Heart left ventricle (tissue), 16 donors: Measurements from ENCODE around the gene SLC35B4. TPM values are rescaled to one million over a fixed set of nuclear protein-coding genes. Genes with fewer than 3 reads are reported as not detected.

Experiments used
- ATAC-seq, 4 donors: fragments of 200-7000 bp; cut with Tn5 transposase; one replicate each; pipeline ENCODE4 v1.9.1; 2020 to 2022; ENCODE audit warnings: moderate library complexity in 4 of 4, mild to moderate bottlenecking in 3 of 4, moderate number of reproducible peaks in 1 of 4
- DNase-seq, 5 donors: peaks; one replicate each; pipeline ENCODE4 v3.0.0-alpha.2; 2020
- H3K27ac ChIP-seq, 12 donors: fragments of 200-600 bp; sonication (generic) in 4 of 12; one replicate each; pipeline versions ENCODE4 v1.5.0 to v1.8.0; 2016 to 2022; ENCODE audit warnings: mild to moderate bottlenecking in 2 of 12
- H3K27me3 ChIP-seq, 9 donors: fragments of 200-600 bp; sonication (generic) in 2 of 9; one replicate each; pipeline versions ENCODE4 v1.5.1 to v1.8.0; 2016 to 2022; ENCODE audit warnings: mild to moderate bottlenecking in 3 of 9
- H3K36me3 ChIP-seq, 9 donors: fragments of 200-600 bp; sonication (generic) in 2 of 9; one replicate each; pipeline versions ENCODE4 v1.5.0 to v1.8.0; 2018 to 2022; ENCODE audit warnings: mild to moderate bottlenecking in 2 of 9
- H3K4me1 ChIP-seq, 12 donors: fragments of 200-600 bp; sonication (generic) in 4 of 12; one replicate each; pipeline versions ENCODE4 v1.5.0 to v1.8.0; 2016 to 2022; ENCODE audit warnings: mild to moderate bottlenecking in 3 of 12
- H3K4me3 ChIP-seq, 12 donors: fragments of 200-600 bp; sonication (generic) in 4 of 12; one replicate each; pipeline versions ENCODE4 v1.5.0 to v1.8.0; 2017 to 2022; ENCODE audit warnings: mild to moderate bottlenecking in 9 of 12, moderate library complexity in 4 of 12
- H3K9me3 ChIP-seq, 12 donors: fragments of 200-600 bp; sonication (generic) in 4 of 12; one replicate each; pipeline versions ENCODE4 v1.5.0 to v1.8.0; 2016 to 2022; ENCODE audit warnings: mild to moderate bottlenecking in 1 of 12
- POLR2A ChIP-seq, 2 donors: fragments of 450-650 bp; IDR thresholded peaks; one replicate each; pipeline ENCODE4 v1.6.1; 2017; ENCODE audit warnings: antibody characterized with exemption in 2 of 2, mild to moderate bottlenecking in 2 of 2, moderate library complexity in 2 of 2
- WGBS, 4 donors: extraction: QIAGEN DNeasy Blood & Tissue Kit in 2 of 4; methylation state at CpG; one replicate each; pipeline versions ENCODE4 v1.1.5 to v1.1.7; 2013 to 2018; 5-methylcytosine and 5-hydroxymethylcytosine counted together
- intact Hi-C, 10 donors: fragments of 100-400 bp; cut with DNase I; formaldehyde crosslinking; loops; one replicate each; pipeline versions ENCODE4 v1.11.1 to v1.14.2; 2022
- polyA plus RNA-seq, 2 donors: library from polyadenylated mRNA; stranded (reverse); fragments of 200-250 nt; gene quantifications; one replicate each; pipeline ENCODE4 v1.2.3, GENCODE V29; 2013
- total RNA-seq, 9 donors: library from RNA; depleted of rRNA in 2 of 9; stranded (reverse); fragments of >200 nt in 2 of 9; fragmentation: NEBNext Ultra II Directional in 3 of 9; extraction: Animal tissue kit (Norgen Biotek cat#: 25700) in 3 of 9; gene quantifications; one replicate each; pipeline versions ENCODE4 v1.1.0 to v1.2.4, GENCODE V29; 2016 to 2023
- TF ChIP-seq, protein P1 (sequence below), 12 donors: fragments of 200-600 bp; sonication (generic) in 4 of 12; IDR thresholded peaks; one replicate each; pipeline versions ENCODE4 v1.5.0 to v1.8.0; 2018 to 2022; ENCODE audit warnings: antibody characterized with exemption in 12 of 12, mild to moderate bottlenecking in 5 of 12
- donor health status: ischemic (EF 13 %, LVEDD 7.1; RV severe dilation, severe dysfunction).
- donor health status: healthy with polysubstance abuse.
- donor health status: DM: no; HTN: yes; CAD: no.
- donor health status: DM: no; HTN: no; CAD: no.
- donor health status: ischemic (EF 25% LVEDD 6.9; RV normal size, moderate dysfunction).
- donor health status: ischemic (EF 25% LVEDD 5.7; RV mildly dilated, moderate dysfunction).
- donor health status: healthy.
- donor health status: DM: yes; HTN: yes; CAD: no.
- donor health status: ischemic (EF 35%, LVEDD 5.7; RV mildly dilated, moderate dysfunction).
- donor health status: nonischemic (EF 11% LVEDD 7.7; RV severe dilation, severe dysfunction).
- donor health status: DM: yes; HTN: yes; CAD: no.
- donor health status: PGD.
- donor health status: ischemic (EF 29% LVEDD 5.4; RV normal size, mild dysfunction).
- donor health status: nonischemic (EF 23%, LVEDD 6.1; RV moderate dilation, normal function).

SLC35B4 gene
- total and polyA plus RNA-seq, 11 donors: 2.6 to 8.6 (median 5.4) TPM

DNA sequence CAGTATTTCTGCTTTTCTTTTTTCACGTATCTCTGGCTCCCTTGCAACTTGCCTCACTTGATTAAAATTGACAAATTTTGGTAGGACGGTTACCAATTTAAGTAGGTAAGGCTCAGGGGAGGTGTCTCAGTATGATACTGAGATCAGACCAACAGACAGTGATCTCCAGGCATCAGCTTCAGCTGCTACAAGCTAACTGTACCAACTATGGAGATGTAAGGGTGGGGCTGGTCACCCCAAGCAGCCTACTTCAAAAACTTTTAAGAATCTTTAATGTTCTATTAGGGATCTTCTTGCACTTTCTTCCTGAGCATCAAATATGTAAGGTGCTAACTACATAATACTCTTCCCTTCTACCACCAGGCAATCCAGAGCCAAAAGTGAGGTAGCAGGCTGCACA lies 26.9 kb downstream of the SLC35B4 start:
- H3K27ac ChIP-seq: no peak overlapping the region
- H3K27me3 ChIP-seq: peaks cover 0 to 3% (median 0%) of the 10 kb centered on the region in 9 donors
- DNase-seq: no peak
- intact Hi-C loops: no loop called here
- H3K4me3 ChIP-seq: no peak overlapping the region
- TF ChIP-seq, protein P1, sequence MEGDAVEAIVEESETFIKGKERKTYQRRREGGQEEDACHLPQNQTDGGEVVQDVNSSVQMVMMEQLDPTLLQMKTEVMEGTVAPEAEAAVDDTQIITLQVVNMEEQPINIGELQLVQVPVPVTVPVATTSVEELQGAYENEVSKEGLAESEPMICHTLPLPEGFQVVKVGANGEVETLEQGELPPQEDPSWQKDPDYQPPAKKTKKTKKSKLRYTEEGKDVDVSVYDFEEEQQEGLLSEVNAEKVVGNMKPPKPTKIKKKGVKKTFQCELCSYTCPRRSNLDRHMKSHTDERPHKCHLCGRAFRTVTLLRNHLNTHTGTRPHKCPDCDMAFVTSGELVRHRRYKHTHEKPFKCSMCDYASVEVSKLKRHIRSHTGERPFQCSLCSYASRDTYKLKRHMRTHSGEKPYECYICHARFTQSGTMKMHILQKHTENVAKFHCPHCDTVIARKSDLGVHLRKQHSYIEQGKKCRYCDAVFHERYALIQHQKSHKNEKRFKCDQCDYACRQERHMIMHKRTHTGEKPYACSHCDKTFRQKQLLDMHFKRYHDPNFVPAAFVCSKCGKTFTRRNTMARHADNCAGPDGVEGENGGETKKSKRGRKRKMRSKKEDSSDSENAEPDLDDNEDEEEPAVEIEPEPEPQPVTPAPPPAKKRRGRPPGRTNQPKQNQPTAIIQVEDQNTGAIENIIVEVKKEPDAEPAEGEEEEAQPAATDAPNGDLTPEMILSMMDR (IDR thresholded peaks at IDR 0.05): no peak
- no peak for TF ChIP-seq POLR2A (IDR thresholded peaks at IDR 0.05)
- no peaks in the 10 kb centered on the region for H3K9me3 ChIP-seq
- no peak for ATAC-seq
- 90 to 94% (median 92%) methylated on average over 2 of the region's 2 CpGs for WGBS, 4 donors
- H3K36me3 ChIP-seq: peaks cover 0 to 31% (median 17%) of the 10 kb centered on the region in 9 donors
- peaks cover 0 to 8% (median 0%) of the 10 kb centered on the region in 12 donors for H3K4me1 ChIP-seq

DNA sequence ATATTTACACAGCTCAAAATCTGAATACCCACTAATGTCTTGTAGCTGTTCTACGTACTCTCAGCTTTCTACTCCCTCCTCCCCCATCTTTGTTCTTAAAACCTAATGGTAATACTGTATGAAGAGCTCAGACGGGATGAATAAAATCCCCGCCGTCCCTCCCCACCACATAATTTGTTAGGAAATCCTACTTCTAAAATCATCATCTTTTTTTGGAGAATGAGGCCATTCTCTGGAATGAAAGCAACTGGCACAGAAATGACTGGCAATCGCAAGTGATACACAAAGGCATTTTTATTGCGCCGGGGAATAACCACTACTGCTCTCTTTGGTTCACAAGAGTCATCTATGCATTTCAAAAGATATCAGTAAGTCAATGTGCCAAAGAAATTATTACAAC lies 27.3 kb downstream of the SLC35B4 start:
- peaks cover 0 to 8% (median 0%) of the 10 kb centered on the region in 12 donors for H3K4me1 ChIP-seq
- no peak overlapping the region for H3K4me3 ChIP-seq
- DNase-seq: no peak
- no peak for TF ChIP-seq POLR2A (IDR thresholded peaks at IDR 0.05)
- TF ChIP-seq, protein P1 (IDR thresholded peaks at IDR 0.05): no peak
- ATAC-seq: no peak
- H3K27ac ChIP-seq: no peak overlapping the region
- intact Hi-C loops: no loop called here
- H3K9me3 ChIP-seq: no peaks in the 10 kb centered on the region
- 89 to 92% (median 90%) methylated on average over 7 of the region's 7 CpGs for whole genome bisulfite sequencing, 4 donors
- peaks cover 0 to 7% (median 0%) of the 10 kb centered on the region in 9 donors for H3K27me3 ChIP-seq
- peaks cover 0 to 27% (median 13%) of the 10 kb centered on the region in 9 donors for H3K36me3 ChIP-seq

DNA sequence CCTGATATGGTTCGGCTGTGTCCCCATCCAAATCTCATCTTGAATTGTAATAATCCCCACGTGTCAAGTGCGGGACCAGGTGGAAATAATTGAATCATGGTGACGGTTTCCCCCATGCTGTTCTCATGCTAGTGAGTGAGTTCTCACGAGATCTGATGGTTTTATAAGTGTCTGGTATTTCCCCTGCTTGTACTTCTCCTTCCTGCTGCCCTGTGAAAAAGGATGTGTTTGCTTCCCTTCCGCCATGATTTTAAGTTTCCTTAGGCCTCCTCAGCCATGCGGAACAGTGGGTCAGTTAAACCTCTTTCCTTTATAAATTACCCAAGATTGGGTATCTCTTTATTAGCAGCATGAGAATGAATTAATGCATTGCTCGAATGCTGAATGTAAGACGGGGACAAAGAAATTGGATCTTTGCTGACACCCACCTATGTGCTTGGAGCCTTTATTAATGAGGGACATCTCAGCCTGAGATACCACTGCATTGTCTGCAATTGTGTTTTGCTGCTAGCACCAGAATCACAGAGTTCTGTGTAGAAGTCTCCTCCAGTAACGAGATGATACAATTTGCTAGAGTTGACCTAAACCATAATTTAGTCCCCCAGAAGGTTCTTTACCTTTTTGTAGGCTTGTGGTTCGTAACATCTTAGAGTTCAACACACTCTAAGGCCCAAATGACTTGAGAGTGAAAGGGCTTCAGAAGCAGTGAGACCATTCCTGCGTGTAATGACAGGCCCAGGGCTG lies 28.6 kb downstream of the SLC35B4 start:
- ATAC-seq (no peak), DNase-seq (no peak)
- Histone ChIP-seq H3K4me3 (no peak overlapping the region), H3K27ac (no peak overlapping the region), H3K27me3 (peaks cover 0 to 18% (median 3%) of the 10 kb centered on the region in 9 donors), H3K9me3 (no peaks in the 10 kb centered on the region), H3K4me1 (no peaks in the 10 kb centered on the region), H3K36me3 (peaks cover 0 to 13% (median 3%) of the 10 kb centered on the region in 9 donors)
- 81 to 87% (median 85%) methylated on average over 12 of the region's 12 CpGs for WGBS, 4 donors
- no peak for TF ChIP-seq POLR2A (IDR thresholded peaks at IDR 0.05)
- TF ChIP-seq, protein P1 (IDR thresholded peaks at IDR 0.05): no peak
- intact Hi-C loops: no loop called here

DNA sequence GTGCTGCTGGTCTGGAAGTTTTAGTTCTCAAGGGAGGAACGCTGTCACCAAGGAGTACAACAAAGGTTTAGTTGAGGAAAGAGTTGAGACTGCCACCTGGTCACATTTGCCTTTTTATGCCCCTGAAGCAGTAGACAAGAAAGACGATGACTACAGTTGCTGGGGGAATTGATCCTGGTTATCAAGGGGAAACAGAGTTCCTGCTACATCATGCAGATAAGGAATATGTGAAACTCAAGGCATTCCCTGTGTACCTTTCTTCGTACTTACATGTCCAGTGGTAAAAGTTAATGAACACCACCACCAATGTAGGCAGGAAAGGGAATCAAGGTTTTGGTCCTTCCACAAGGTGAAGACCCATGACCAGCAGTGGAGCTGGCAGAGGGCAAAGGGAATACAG lies 31.8 kb downstream of the SLC35B4 start:
- DNase-seq (no peak), ATAC-seq (no peak)
- H3K4me1 ChIP-seq: no peaks in the 10 kb centered on the region
- no peak overlapping the region for H3K27ac ChIP-seq
- no peak overlapping the region for H3K4me3 ChIP-seq
- H3K27me3 ChIP-seq: peaks cover 0 to 26% (median 3%) of the 10 kb centered on the region in 9 donors
- TF ChIP-seq, protein P1 (IDR thresholded peaks at IDR 0.05): no peak
- TF ChIP-seq POLR2A (IDR thresholded peaks at IDR 0.05): no peak
- intact Hi-C loops: no loop called here
- WGBS, 4 donors: 53 to 75% (median 67%) methylated on average over 3 of the region's 3 CpGs
- H3K9me3 ChIP-seq: no peaks in the 10 kb centered on the region
- no peaks in the 10 kb centered on the region for H3K36me3 ChIP-seq
